HepG2 (cell line): ENCODE measurements around the gene SPAG9. TPM values are rescaled to one million over a fixed set of nuclear protein-coding genes. Genes with fewer than 3 reads are reported as not detected.

Source experiments
- ATF4 ChIP-seq, 2 experiments: fragments of 450-650 bp in 1 of 2; sonication (generic) in 1 of 2; formaldehyde crosslinking; IDR thresholded peaks; 2 replicates each; pipeline versions ENCODE4 v1.5.0 to v1.8.0; 2020 to 2022; ENCODE audit warnings: mild to moderate bottlenecking in 1 of 2, missing genetic modification reagents in 1 of 2
- CCDC6 ChIP-seq: sonication (generic); formaldehyde crosslinking; IDR thresholded peaks from 2 replicates; pipeline ENCODE4 v1.8.1; 2022; ENCODE audit warnings: mild to moderate bottlenecking, missing genetic modification reagents, moderate library complexity
- CEBPB ChIP-seq: IDR thresholded peaks from 2 replicates; pipeline ENCODE4 v1.6.1; 2011; ENCODE audit warnings: low read depth, low read length, improper control_type of control experiment, borderline replicate concordance
- ETV5 ChIP-seq: IDR thresholded peaks from 2 replicates; pipeline ENCODE4 v1.6.1; 2018; ENCODE audit warnings: missing biosample characterization, missing genetic modification reagents, inconsistent platforms, borderline replicate concordance
- FOXJ3 ChIP-seq: sonication (generic); formaldehyde crosslinking; IDR thresholded peaks from 2 replicates; pipeline ENCODE4 v1.4.0; 2020; ENCODE audit warnings: missing genetic modification reagents, mild to moderate bottlenecking, borderline replicate concordance
- JUNB ChIP-seq: sonication (generic); formaldehyde crosslinking; IDR thresholded peaks from 2 replicates; pipeline ENCODE4 v1.8.0; 2022; ENCODE audit warnings: missing genetic modification reagents, mild to moderate bottlenecking, borderline replicate concordance
- NR0B2 ChIP-seq: sonication (generic); formaldehyde crosslinking; IDR thresholded peaks from 2 replicates; pipeline ENCODE4 v1.4.0; 2020; ENCODE audit warnings: mild to moderate bottlenecking, missing genetic modification reagents
- PATZ1 ChIP-seq: sonication (generic); formaldehyde crosslinking; IDR thresholded peaks from 2 replicates; pipeline ENCODE4 v1.4.0; 2020; ENCODE audit warnings: missing genetic modification reagents
- PITX1 ChIP-seq: sonication (generic); formaldehyde crosslinking; IDR thresholded peaks from 2 replicates; pipeline ENCODE4 v1.5.1; 2020; ENCODE audit warnings: mild to moderate bottlenecking, missing genetic modification reagents
- SOX13 ChIP-seq, 3 experiments: fragments of 450-650 bp in 1 of 3; sonication (generic) in 1 of 3; formaldehyde crosslinking in 1 of 3; IDR thresholded peaks in 2 of 3; conservative IDR thresholded peaks in 1 of 3; 2 replicates each; pipeline versions ENCODE4 v1.5.0 to v1.6.1; 2016 to 2020; ENCODE audit warnings: antibody characterized with exemption in 1 of 3, mild to moderate bottlenecking in 1 of 3, missing compliant biosample characterization in 1 of 3, missing genetic modification reagents in 1 of 3, moderate library complexity in 1 of 3
- TFAP4 ChIP-seq: sonication (generic); IDR thresholded peaks from 2 replicates; pipeline ENCODE4 v1.6.1; 2016; ENCODE audit warnings: low read depth, borderline replicate concordance
- USF2 ChIP-seq, 2 experiments: sonication (generic) in 1 of 2; formaldehyde crosslinking in 1 of 2; IDR thresholded peaks; 2 replicates each; pipeline versions ENCODE4 v1.5.1 to v1.6.1; 2011 to 2020; ENCODE audit warnings: borderline replicate concordance in 1 of 2, low read depth in 1 of 2, low read length in 1 of 2, mild to moderate bottlenecking in 1 of 2, missing genetic modification reagents in 1 of 2, moderate library complexity in 1 of 2
- ZNF274 ChIP-seq: sonication (generic); formaldehyde crosslinking; IDR thresholded peaks from 2 replicates; pipeline ENCODE4 v1.5.1; 2020; ENCODE audit warnings: mild to moderate bottlenecking, missing genetic modification reagents
- ZNF275 ChIP-seq: sonication (generic); formaldehyde crosslinking; IDR thresholded peaks from 2 replicates; pipeline ENCODE4 v1.8.0; 2022; ENCODE audit warnings: missing genetic modification reagents, mild to moderate bottlenecking, inconsistent platforms, borderline replicate concordance
- ZNF432 ChIP-seq: sonication (generic); formaldehyde crosslinking; IDR thresholded peaks from 2 replicates; pipeline ENCODE4 v1.5.0; 2020; ENCODE audit warnings: missing genetic modification reagents, mild to moderate bottlenecking, borderline replicate concordance
- ZNF891 ChIP-seq: sonication (generic); formaldehyde crosslinking; IDR thresholded peaks from 2 replicates; pipeline ENCODE4 v1.5.0; 2020; ENCODE audit warnings: mild to moderate bottlenecking, missing genetic modification reagents
- polyA plus RNA-seq, 8 experiments: library from polyadenylated mRNA; depleted of rRNA in 3 of 8; stranded (reverse) in 7 of 8; unstranded in 1 of 8; fragments of >200 nt; fragmentation: Illumina TruSeq in 4 of 8; extraction: Trizol in 4 of 8; gene quantifications; 2 replicates each; pipeline versions ENCODE4 v1.2.1 to v1.2.3, GENCODE V29; 2011 to 2016; ENCODE audit warnings: low read depth in 4 of 8, missing spikeins in 1 of 8, mixed read lengths in 1 of 8; ENCODE audit not compliant: insufficient read depth in 1 of 8
- total RNA-seq, 5 experiments: library from RNA; depleted of rRNA; stranded (reverse); fragments of >200 nt; fragmentation: Illumina TruSeq; extraction: Trizol; gene quantifications; 2 replicates each; pipeline ENCODE4 v1.2.3, GENCODE V29; 2016; ENCODE audit warnings: low read depth in 1 of 5

The SPAG9 gene
- total and polyA plus RNA-seq, 2 of the 13 experiments (the other 11 are each of a cell fraction or from before 2014, with no cell fraction given), result 43.2 to 78.6 TPM

GRCh38 chr17:50935221-50935995, 185.3 kb downstream of the SPAG9 start (continued):
- TF ChIP-seq NR0B2 (CRISPR knock-in tag), result no peak
- TF ChIP-seq ETV5 (CRISPR knock-in tag), result 0 out of 2 replicates have a peak, but pooled peaks have one; percentile 26
- TF ChIP-seq JUNB (CRISPR knock-in tag), result no peak
- no peak for TF ChIP-seq ZNF275
- 0 out of 2 replicates have a peak, but pooled peaks have one; percentile 26 for TF ChIP-seq FOXJ3 (CRISPR knock-in tag)
- 0 out of 2 replicates have a peak, but pooled peaks have one; percentile 9 for TF ChIP-seq TFAP4
- TF ChIP-seq ATF4 (CRISPR knock-in tag; IDR thresholded peaks at IDR 0.05), result peak in 1 of 2 experiments; percentile 44; a peak in 1 of 4 replicates
- TF ChIP-seq CEBPB, result 0 out of 2 replicates have a peak, but pooled peaks have one; percentile 6
- peak; percentile 60; the same call in 1 of the 2 replicates for TF ChIP-seq CCDC6
- TF ChIP-seq ZNF274 (CRISPR knock-in tag), result 0 out of 2 replicates have a peak, but pooled peaks have one; percentile 60
- TF ChIP-seq PITX1 (CRISPR knock-in tag), result peak; percentile 78
- TF ChIP-seq SOX13 (IDR thresholded peaks at IDR 0.05), result no peak
- peak in 1 of 2 experiments; percentile 47; a peak in 1 of 4 replicates for TF ChIP-seq SOX13 (CRISPR knock-in tag; conservative IDR thresholded peaks at IDR 0.05 in 1 of 2, IDR thresholded peaks at IDR 0.05 in 1 of 2)
- TF ChIP-seq ZNF432 (CRISPR knock-in tag), result no peak
- peak; percentile 25; the same call in 1 of the 2 replicates for TF ChIP-seq USF2 (IDR thresholded peaks at IDR 0.05; ENCODE audit: low read depth, low read length)
- no peak for TF ChIP-seq USF2 (CRISPR knock-in tag; IDR thresholded peaks at IDR 0.05; ENCODE audit: borderline replicate concordance)
- TF ChIP-seq ZNF891, result no peak
- 0 out of 2 replicates have a peak, but pooled peaks have one; percentile 38 for TF ChIP-seq PATZ1 (CRISPR knock-in tag)
